ENCODE results near the gene CFAP43.

DNA sequence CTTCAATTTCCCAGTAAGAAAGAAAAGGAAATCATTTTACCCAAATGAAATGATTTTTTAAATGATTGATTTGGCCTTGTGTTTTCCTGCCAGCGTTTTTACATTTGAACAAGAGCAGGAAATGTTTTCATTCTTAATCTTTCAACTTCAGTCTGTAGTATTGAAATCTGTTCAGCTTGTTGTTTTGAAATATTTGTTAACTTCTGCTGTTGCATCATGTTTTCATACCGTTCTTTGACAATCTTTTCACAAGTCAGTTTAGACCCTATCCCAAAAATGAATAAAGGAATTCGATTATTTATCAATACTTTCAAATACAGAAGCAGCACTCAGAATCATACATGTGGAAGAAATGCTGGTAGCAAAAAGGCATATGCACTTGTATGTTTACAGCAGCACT is 102.1 kb downstream of the CFAP43 start:
- TF ChIP-seq EZH2 (IDR thresholded peaks at IDR 0.05; ENCODE audit: borderline replicate concordance) (no peak), EZH2phosphoT487 (IDR thresholded peaks at IDR 0.05; ENCODE audit: low read depth, severe bottlenecking, unreplicated experiment) (no peak)
- TF ChIP-seq, protein P1, sequence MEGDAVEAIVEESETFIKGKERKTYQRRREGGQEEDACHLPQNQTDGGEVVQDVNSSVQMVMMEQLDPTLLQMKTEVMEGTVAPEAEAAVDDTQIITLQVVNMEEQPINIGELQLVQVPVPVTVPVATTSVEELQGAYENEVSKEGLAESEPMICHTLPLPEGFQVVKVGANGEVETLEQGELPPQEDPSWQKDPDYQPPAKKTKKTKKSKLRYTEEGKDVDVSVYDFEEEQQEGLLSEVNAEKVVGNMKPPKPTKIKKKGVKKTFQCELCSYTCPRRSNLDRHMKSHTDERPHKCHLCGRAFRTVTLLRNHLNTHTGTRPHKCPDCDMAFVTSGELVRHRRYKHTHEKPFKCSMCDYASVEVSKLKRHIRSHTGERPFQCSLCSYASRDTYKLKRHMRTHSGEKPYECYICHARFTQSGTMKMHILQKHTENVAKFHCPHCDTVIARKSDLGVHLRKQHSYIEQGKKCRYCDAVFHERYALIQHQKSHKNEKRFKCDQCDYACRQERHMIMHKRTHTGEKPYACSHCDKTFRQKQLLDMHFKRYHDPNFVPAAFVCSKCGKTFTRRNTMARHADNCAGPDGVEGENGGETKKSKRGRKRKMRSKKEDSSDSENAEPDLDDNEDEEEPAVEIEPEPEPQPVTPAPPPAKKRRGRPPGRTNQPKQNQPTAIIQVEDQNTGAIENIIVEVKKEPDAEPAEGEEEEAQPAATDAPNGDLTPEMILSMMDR (IDR thresholded peaks at IDR 0.05; ENCODE audit: poor library complexity): no peak

Measured in hepatocyte (in vitro differentiated cells).